Adipose tissue (tissue), 3 donors: Measurements from ENCODE around the gene GPR146. TPM values are rescaled to one million over a fixed set of nuclear protein-coding genes. Genes with fewer than 3 reads are reported as not detected.
"Not testable (repeated sequence)": the region's sequence is repeated elsewhere in the genome, so short reads cannot be mapped to it uniquely, and the experiment has no call there.

ENCODE experiments used
- H3K27ac ChIP-seq: one replicate; pipeline ENCODE4 v1.5.1; 2013; ENCODE audit warnings: low read depth, low read length
- WGBS, 3 donors: extraction: QIAGEN DNeasy Blood & Tissue Kit; methylation state at CpG; one replicate each; pipeline ENCODE4 v1.1.7; 2013; 5-methylcytosine and 5-hydroxymethylcytosine counted together
- polyA plus RNA-seq, 3 donors: library from polyadenylated mRNA; stranded (reverse); fragments of 200-250 nt; gene quantifications; one replicate each; pipeline ENCODE4 v1.2.3, GENCODE V29; 2013
- donor health status: healthy with polysubstance abuse.
- donor health status: Bipolar disorder and iron deficiency.
- donor health status: healthy.

The GPR146 gene
- 10 to 100 TPM; 18.4 to 71.2 (median 41.9) TPM for polyA plus RNA-seq

- 0 to 2% (median 1%) methylated on average over 35 to 74 of the region's 74 CpGs for WGBS, 3 donors
- no peak within 1 kb of the TSS for H3K27ac ChIP-seq
Measured at GRCh38 chr7:1044189-1045068, at the start of gene GPR146. Gene GPR146 (plus strand): TSS chr7:1044546. CDS start chr7:1057516, 12,970 bp downstream.

GRCh38 chr7:994592-995308 is 49.6 kb upstream of the GPR146 start:
- H3K27ac ChIP-seq, result no peak overlapping the region
- 64 to 80% (median 80%) methylated on average over 28 of the region's 28 CpGs for WGBS, 3 donors

- H3K27ac ChIP-seq, result no peak overlapping the region
- 87 to 91% (median 91%) methylated on average over 14 of the region's 14 CpGs for WGBS, 3 donors
Measured at GRCh38 chr7:995571-995970, 48.8 kb upstream of the GPR146 start.

- 69 to 89% (median 80%) methylated on average over 36 to 38 of the region's 38 CpGs for WGBS, 3 donors
- no peak overlapping the region for H3K27ac ChIP-seq
Measured at GRCh38 chr7:996079-996872, 48.1 kb upstream of the GPR146 start.

- WGBS, 3 donors, result 86 to 87% (median 87%) methylated on average over 43 to 45 of the region's 45 CpGs
Measured at GRCh38 chr7:997404-998395, 46.6 kb upstream of the GPR146 start.

GRCh38 chr7:999149-999879 is 45.0 kb upstream of the GPR146 start:
- WGBS, 3 donors, result 83 to 90% (median 89%) methylated on average over 28 of the region's 28 CpGs
- H3K27ac ChIP-seq, result no peak overlapping the region

More at GRCh38 chr7:997404-998395, 46.6 kb upstream of the GPR146 start:
- H3K27ac ChIP-seq, result no peak overlapping the region

- 88 to 93% (median 92%) methylated on average over 38 to 52 of the region's 52 CpGs for WGBS, 3 donors
- H3K27ac ChIP-seq, result no peak overlapping the region
Measured at GRCh38 chr7:999941-1000935, 44.1 kb upstream of the GPR146 start.

- not testable (repeated sequence) for H3K27ac ChIP-seq
- WGBS, 3 donors, result 86 to 92% (median 91%) methylated on average over 13 to 14 of the region's 14 CpGs
Measured at GRCh38 chr7:1001069-1001770, 43.1 kb upstream of the GPR146 start.

GRCh38 chr7:1002026-1002425 is 42.3 kb upstream of the GPR146 start:
- not testable (repeated sequence) for H3K27ac ChIP-seq
- WGBS, 3 donors, result 91 to 95% (median 93%) methylated on average over 3 to 4 of the region's 4 CpGs

- 85 to 94% (median 89%) methylated on average over 1 to 3 of the region's 7 CpGs for WGBS, 3 donors
- H3K27ac ChIP-seq, result not testable (repeated sequence)
Measured at GRCh38 chr7:1002445-1002844, 41.9 kb upstream of the GPR146 start.

- no peak overlapping the region for H3K27ac ChIP-seq
- WGBS, 3 donors, result 83 to 87% (median 84%) methylated on average over 30 to 32 of the region's 32 CpGs
Measured at GRCh38 chr7:1004018-1004852, 40.1 kb upstream of the GPR146 start.

- 92 to 95% (median 94%) methylated on average over 21 of the region's 21 CpGs for WGBS, 3 donors
Measured at GRCh38 chr7:1005303-1005702, 39.0 kb upstream of the GPR146 start.

GRCh38 chr7:1007901-1008300 is 36.4 kb upstream of the GPR146 start:
- 81 to 87% (median 84%) methylated on average over 14 to 15 of the region's 15 CpGs for WGBS, 3 donors
- no peak overlapping the region for H3K27ac ChIP-seq

More at GRCh38 chr7:1005303-1005702, 39.0 kb upstream of the GPR146 start:
- H3K27ac ChIP-seq, result no peak overlapping the region

GRCh38 chr7:1008733-1009363 is 35.5 kb upstream of the GPR146 start:
- no peak overlapping the region for H3K27ac ChIP-seq
- 93 to 95% (median 94%) methylated on average over 37 of the region's 37 CpGs for WGBS, 3 donors
